NOMO-1 treated with dmso at 0.1 percent for 144 hours (cell line): ENCODE data around the gene CMIP.
"Not testable (repeated sequence)": the region's sequence is repeated elsewhere in the genome, so short reads cannot be mapped to it uniquely, and the experiment has no call there.

ENCODE experiments used
- DNase-seq: peaks from one replicate; lab custom pipeline; 2025; ENCODE audit not compliant: unreplicated experiment; lab: John Stamatoyannopoulos, UW

The CMIP gene

GRCh38 chr16:81673432-81673831 is 228.8 kb downstream of the CMIP start:
- no peak for DNase-seq

DNA sequence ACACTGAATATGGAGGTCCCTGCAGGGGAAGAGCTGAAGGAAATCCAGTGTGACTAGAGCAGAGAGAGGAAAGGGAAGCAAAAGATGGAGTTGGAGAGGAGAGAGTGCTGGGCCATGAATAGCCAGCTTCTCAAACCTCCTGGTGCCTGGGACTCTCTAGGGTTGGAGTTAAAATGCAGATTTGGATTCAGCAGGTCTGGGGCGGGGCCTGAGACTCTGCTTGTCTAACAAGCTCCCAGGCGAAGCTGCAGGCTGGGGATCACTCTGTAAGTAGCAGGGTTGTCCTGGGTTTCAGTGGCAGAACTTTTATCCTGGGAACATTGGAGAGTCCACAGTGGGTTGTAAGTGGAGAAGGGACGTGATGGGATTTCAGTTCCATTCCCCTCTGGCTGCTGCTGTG is 231.1 kb downstream of the CMIP start:
- no peak for DNase-seq

- DNase-seq, result no peak
These were observed 231.7 kb downstream of the CMIP start for GRCh38 chr16:81676066-81676882.

DNA sequence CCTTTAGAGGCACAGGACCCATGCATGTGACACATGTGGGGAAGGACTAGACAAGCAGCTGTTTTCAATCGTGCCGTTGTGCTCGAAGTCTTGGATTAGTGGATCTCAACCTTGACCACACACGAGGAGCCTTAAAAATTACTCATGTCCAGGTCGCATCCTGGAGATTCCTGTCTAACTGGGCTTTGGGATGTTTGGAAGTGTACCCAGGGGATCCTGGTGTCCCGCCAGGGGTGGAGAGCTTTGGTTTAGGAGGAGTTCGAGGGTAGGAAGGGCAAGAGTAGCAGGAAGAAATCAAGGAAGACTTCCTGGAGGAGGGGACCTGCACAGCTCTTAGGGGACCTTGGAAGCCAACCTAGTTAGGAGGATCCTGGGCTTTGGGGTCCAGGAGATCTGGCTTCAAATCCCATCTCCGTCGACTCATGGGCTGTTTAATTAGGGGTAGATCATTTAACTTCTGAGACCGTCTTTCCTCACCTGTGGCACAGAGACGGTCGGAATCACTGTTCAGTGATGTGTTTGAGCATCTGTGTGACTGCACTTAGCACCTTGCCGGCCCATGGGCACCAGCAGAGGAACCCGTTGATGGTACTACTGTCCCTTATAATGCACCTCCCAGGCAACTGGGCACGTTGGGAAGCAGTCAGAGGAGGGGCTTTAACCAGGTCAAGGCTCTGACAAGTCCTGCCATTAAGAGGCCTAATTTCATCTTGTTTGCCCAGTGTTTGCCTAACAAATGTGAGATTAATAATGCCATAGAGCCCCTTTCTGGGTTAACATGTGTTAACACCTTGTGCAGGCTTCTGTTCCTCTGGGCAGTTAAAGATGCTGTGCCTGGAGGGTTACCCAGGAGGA is 232.5 kb downstream of the CMIP start:
- no peak for DNase-seq

GRCh38 chr16:81678326-81679095 is 233.9 kb downstream of the CMIP start:
- no peak for DNase-seq

GRCh38 chr16:81679721-81680430 is 235.3 kb downstream of the CMIP start:
- no peak for DNase-seq

DNA sequence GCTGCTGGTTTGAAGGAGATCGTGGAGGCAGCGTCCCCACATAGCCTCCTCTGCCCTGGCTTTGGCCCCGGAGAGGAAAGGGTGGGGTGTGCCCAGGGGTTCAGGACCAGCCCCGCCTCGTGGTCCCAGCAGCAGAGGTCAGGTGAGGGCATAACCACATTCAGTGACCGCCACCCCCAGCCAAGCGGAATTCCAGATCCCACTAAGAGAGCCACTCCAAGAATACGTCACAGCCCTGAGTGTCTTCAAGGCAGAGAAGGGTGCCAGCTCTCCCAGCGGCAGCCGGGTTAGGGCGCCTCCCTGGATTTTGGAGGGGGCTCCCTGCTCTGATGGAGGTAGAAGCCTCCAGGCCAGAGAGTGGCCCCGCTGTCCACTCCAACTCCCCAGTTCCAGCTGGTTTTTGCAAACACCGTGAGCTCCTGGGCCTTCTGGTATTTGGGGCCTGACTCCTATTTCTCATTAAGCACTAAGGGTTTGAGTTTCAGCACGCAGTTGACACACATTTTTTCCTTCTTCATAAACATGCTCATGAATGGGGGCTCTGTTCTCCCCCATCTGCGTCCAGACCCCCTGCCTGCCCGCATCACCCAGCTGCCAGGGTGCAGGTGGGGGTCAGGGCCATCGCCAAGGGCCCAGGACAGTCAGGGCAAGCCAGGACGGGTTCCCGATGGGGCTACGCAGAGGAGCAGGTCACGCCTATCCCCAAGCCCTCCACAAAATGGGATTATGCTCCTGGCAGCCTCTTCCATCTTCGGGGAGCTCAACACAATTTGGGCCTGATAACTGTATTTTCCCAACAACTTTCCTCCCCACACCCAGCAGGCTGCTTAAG is 236.1 kb downstream of the CMIP start:
- DNase-seq, result no peak

- no peak for DNase-seq
These were observed 236.7 kb downstream of the CMIP start for GRCh38 chr16:81681311-81681710.

GRCh38 chr16:81684242-81684837 is 239.7 kb downstream of the CMIP start:
- DNase-seq, result no peak

DNA sequence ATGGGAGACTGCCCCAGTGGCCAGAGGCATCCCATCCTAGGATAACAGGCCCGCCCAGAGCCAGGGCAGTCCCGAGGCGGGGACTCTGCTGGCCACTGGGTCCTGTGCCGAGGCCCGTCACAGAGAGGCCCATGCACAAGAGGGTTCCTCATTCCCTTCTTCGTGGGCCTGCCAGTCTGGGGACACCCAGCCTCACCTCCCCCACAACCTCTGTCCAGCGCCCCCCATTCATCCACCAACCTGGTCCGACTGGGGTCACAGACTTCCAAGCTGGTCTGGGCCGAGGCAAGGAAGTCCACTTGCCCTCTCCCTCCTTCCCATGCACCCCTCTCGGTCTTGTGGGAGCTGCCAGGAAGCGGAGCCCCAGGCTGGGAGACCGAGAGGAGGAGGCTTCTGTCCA is 240.3 kb downstream of the CMIP start:
- no peak for DNase-seq

- DNase-seq, result no peak
These were observed 242.0 kb downstream of the CMIP start for GRCh38 chr16:81686391-81687130.

DNA sequence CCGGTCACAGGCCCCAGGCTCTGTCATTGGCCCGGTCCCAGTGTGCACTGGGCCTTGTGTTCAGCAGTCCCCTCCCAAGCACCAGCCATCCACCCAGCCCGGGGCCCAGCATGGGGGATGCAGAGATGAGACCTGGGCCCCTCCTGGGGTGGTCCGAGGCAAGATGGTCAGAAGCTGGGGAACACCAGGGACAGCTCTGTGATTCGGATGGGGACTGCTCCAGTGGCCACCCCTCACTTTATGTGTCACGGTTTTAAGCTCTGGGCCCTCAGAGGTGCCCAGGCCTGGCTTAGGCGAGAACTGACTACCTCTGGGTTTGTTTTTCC is 242.5 kb downstream of the CMIP start:
- DNase-seq, result no peak

- DNase-seq, result no peak
These were observed 243.6 kb downstream of the CMIP start for GRCh38 chr16:81688182-81688581.

DNA sequence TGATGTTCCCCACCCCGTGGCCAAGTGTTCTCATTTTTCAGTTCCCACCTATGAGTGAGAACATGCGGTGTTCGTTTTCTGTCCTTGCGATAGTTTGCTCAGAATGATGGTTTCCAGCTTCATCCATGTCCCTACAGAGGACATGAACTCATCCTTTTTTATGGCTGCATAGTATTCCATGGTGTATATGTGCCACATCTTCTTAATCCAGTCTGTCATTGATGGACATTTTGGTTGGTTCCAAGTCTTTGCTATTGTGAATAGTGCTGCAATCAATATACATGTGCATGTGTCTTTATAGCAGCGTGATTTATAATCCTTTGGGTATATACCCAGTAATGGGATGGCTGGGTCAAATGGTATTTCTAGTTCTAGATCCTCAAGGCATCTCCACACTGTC is 244.2 kb downstream of the CMIP start:
- DNase-seq, result not testable (repeated sequence)

GRCh38 chr16:81692021-81692420 is 247.4 kb downstream of the CMIP start:
- DNase-seq, result no peak

DNA sequence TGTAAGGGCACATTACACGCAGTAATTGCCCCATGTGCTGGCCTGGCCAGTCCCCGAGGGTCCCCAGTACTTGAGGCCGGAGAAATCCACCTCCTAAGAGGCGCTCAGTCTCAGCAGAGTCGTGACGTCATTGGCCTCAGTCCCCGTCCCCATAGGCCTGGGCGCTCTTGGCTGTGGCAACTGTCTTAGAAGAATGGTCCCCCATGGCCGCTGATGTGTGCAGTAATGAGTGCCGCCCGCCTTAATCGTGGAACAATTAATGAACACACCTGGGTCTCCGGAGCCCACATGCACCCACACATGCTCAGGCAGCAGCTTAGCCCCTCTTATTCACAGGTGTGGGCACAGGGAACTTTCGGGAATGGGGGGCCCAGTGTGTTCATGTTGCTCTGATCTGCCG is 248.0 kb downstream of the CMIP start:
- DNase-seq, result no peak

DNA sequence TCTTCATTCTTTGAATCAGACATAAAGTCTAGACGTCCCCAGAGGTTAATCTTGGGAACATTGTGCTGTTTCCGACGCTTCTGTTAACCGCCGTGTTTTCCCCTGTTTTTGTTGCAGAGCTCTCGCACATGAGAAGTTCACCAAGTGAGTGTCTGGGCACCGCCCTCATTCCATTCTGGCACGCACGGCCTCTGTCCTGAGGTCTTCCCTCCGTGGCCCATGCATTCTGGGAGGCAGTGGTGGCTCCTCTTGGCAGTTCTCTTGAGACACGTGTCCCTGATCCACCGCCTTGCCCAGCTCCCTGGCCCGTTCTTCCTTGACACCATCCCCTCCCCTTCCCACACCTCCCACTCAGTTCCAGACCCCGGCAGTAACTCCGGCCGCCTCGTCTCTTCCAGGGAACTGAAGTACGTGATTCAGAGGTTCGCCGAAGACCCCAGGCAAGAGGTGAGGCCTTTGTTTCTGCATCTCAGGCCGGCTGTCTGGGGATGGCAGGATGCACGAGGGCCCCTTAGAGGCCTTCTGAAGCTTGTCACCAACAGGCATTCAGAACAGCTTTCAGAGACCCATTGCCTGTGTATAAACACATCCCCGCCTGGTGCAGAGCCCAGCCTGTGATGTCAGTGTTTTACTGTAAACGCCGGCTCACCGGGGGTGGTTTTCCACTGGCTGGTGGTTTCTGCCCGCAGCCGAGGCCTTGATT is 248.6 kb downstream of the CMIP start:
- DNase-seq, result no peak

DNA sequence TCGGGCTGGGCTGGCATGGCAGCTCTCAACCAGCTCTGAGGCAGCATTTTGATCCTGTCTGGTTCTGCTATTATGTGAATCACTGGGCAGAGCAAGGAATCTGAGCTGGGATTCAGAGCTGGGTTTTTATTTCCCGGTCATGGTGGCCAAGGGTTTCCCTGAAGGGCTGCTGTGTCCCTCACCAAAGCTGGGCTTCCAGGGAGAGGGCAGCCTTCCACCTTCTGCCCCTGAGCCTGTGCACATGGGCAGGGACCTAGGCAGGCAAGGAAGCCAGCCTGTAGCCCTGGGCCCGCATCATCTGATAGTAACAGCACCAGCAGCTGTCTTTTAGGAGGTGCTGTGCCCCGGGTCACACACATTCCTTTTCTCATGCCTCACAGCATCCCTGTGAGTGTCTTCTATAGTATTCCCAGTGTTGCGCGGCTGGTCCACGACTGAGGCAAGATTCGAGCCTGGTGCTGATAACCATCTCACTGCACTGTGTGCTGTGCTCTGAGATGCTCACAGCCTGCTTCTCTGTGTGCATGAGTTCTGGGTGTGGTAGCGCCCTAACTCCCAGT is 249.2 kb downstream of the CMIP start:
- no peak for DNase-seq
